ENCODE data around the gene PGM1. TPM values are rescaled to one million over a fixed set of nuclear protein-coding genes. Genes with fewer than 3 reads are reported as not detected.

PGM1 gene
- total and polyA plus RNA-seq, 2 of the 4 experiments (the other 2 are of a cell fraction), result 42.6 to 94.5 TPM

DNA sequence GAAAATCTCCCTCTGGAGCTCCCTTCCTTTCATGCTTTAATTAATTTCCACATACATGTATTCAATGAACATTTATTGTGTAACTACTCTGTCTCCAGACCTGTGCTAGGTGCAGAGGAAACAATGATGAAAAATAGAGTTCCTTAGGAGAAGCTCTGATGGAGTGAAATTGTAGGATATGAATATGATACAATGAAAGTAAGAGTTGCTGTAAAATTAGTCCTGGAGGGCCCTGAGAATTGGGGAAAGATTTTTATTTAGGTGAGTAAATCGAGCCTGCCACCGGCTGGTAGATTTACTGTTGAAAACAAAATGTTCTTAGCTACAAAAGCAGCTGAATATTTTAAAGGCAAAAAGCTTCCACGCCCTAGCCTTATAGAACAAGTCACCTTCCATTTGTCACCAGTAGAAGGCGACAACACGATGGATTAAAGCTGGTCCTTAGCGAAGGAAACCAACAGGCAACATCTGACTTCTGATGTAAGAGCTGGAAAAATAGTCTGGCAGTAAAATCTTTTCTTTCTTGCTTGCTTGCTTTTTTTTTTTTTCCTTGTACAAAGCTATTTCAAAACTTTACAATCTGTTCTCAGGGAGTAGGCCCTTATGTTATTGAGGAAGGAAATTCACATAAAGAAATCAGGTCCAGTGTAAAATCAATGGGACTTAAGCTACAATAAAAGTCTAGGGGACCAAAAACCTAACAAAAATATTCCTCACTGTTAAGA is 98.7 kb downstream of the PGM1 start:
- CTCF ChIA-PET, result interaction anchor here (0.6 to 2.6 kb wide), 31 partner anchors 10 to 991 kb away, joined by 3 to 41 read pairs (median 5); partner anchors contain the start of gene ROR1
- H3K36me3 ChIP-seq (ENCODE audit: control insufficient read depth, insufficient read depth, low read length), result no peaks in the 10 kb centered on the region
- peak; percentile 94 for DNase-seq
- H2AK9ac ChIP-seq (replicated peaks; ENCODE audit: low read depth, low read length, poor library complexity), result no peak overlapping the region
- in situ Hi-C loops (cut with MboI; ENCODE audit: low sequenced_read_pairs), result no loop called here
- no peak overlapping the region for H3K4me2 ChIP-seq (ENCODE audit: low read depth, low read length)
- no peaks in the 10 kb centered on the region; the same call in 1 of the 2 replicates for H3K27me3 ChIP-seq (ENCODE audit: control insufficient read depth, insufficient read depth, low read length)
- no peak overlapping the region for H3K18ac ChIP-seq (ENCODE audit: low read depth, low read length)
- H2BK20ac ChIP-seq (ENCODE audit: low read depth, low read length), result no peak overlapping the region
- no peak overlapping the region for H2BK15ac ChIP-seq (ENCODE audit: low read depth, low read length)
- intact Hi-C loops (cut with micrococcal nuclease), result loop anchor here (1.0 to 5.0 kb wide), 6 partner anchors 75 to 551 kb away; partner anchors contain the start of gene ROR1
- no peak overlapping the region for H3K23ac ChIP-seq (ENCODE audit: low read depth, low read length)
- no peak overlapping the region for H4K8ac ChIP-seq (ENCODE audit: low read depth in 2 of 2, low read length in 2 of 2)
- peaks cover 2% of the 10 kb centered on the region; the same call in 1 of the 2 replicates for H3K4me1 ChIP-seq (ENCODE audit: control insufficient read depth, insufficient read depth, low read length)
- no peaks in the 10 kb centered on the region for H4K20me1 ChIP-seq (ENCODE audit: insufficient read depth, low read length)
- H2BK5ac ChIP-seq (ENCODE audit: low read depth, low read length, poor library complexity, severe bottlenecking), result no peak overlapping the region
- no peaks in the 10 kb centered on the region for H3K9me3 ChIP-seq (ENCODE audit: control insufficient read depth, insufficient read depth, low read length)
- no peak overlapping the region for H3K4ac ChIP-seq (ENCODE audit: low read depth, low read length)
- H4K5ac ChIP-seq (ENCODE audit: low read depth, low read length), result no peak overlapping the region
- H3K56ac ChIP-seq (ENCODE audit: extremely low read depth, insufficient read depth, low read length), result no peak overlapping the region
- H2AFZ ChIP-seq (replicated peaks; ENCODE audit: low read length, poor library complexity), result no peak overlapping the region
- no peak overlapping the region for H3K4me3 ChIP-seq (ENCODE audit: insufficient read depth, low read depth, low read length)
- H4K91ac ChIP-seq (ENCODE audit: insufficient read depth, low read depth, low read length), result no peak overlapping the region
- no peak overlapping the region for H3K14ac ChIP-seq (replicated peaks; ENCODE audit: low read depth, low read length)
- POLR2A ChIA-PET (ENCODE audit: unreplicated experiment), result interaction anchor here (0.6 kb wide), 1 partner anchor 24 kb away, joined by 3 read pairs; no protein-coding TSS in a partner anchor
- peak; percentile 89 for ATAC-seq (ENCODE audit: low read depth)
- WGBS, 2 experiments (ENCODE audit: extremely low coverage in 2 of 2, insufficient read length in 1 of 2), result no CpG with 5 or more reads among the region's 6 CpGs
- H2BK120ac ChIP-seq (ENCODE audit: low read depth, low read length), result no peak overlapping the region
- no peak overlapping the region for H2AK5ac ChIP-seq (ENCODE audit: low read depth, low read length)
- H3K9ac ChIP-seq (ENCODE audit: low read depth, low read length), result no peak overlapping the region
- H3K9me1 ChIP-seq (ENCODE audit: insufficient read depth, low read length), result no peaks in the 10 kb centered on the region
- dilution Hi-C loops (cut with HindIII; ENCODE audit: low sequenced_read_pairs, unreplicated experiment), result no loop called here
- H3K79me1 ChIP-seq (ENCODE audit: low read depth in 1 of 2, low read length in 2 of 2), result no peaks in the 10 kb centered on the region
- no TSS peak for BruUV-seq (replicated peaks)
- H3K27ac ChIP-seq (ENCODE audit: insufficient read depth, low read length), result no peak overlapping the region
- TF ChIP-seq CEBPB (IDR thresholded peaks at IDR 0.05; ENCODE audit: low read depth, low read length) (peak; percentile 71), MAFK (IDR thresholded peaks at IDR 0.05; ENCODE audit: low read depth, low read length) (no peak), MXI1 (IDR thresholded peaks at IDR 0.05; ENCODE audit: borderline replicate concordance, low read depth, low read length) (no peak), BHLHE40 (IDR thresholded peaks at IDR 0.05; ENCODE audit: low read depth, low read length) (no peak), POLR2A (IDR thresholded peaks at IDR 0.05; ENCODE audit: low read depth, low read length) (no peak), CHD1 (IDR thresholded peaks at IDR 0.05; ENCODE audit: low read depth, low read length) (no peak), MAZ (IDR thresholded peaks at IDR 0.05; ENCODE audit: borderline replicate concordance, low read depth, low read length) (no peak), FOS (IDR thresholded peaks at IDR 0.05; ENCODE audit: low read depth, low read length) (no peak), RAD21 (IDR thresholded peaks at IDR 0.05; ENCODE audit: low read length) (peak; percentile 87), SMC3 (IDR thresholded peaks at IDR 0.05; ENCODE audit: low read depth, low read length) (peak; percentile 87), NFE2L2 (IDR thresholded peaks at IDR 0.05; ENCODE audit: low read depth, low read length) (no peak), RFX5 (IDR thresholded peaks at IDR 0.05; ENCODE audit: low read depth, low read length) (no peak), RCOR1 (IDR thresholded peaks at IDR 0.05; ENCODE audit: insufficient replicate concordance, low read length) (no peak)
- TF ChIP-seq, protein P1, sequence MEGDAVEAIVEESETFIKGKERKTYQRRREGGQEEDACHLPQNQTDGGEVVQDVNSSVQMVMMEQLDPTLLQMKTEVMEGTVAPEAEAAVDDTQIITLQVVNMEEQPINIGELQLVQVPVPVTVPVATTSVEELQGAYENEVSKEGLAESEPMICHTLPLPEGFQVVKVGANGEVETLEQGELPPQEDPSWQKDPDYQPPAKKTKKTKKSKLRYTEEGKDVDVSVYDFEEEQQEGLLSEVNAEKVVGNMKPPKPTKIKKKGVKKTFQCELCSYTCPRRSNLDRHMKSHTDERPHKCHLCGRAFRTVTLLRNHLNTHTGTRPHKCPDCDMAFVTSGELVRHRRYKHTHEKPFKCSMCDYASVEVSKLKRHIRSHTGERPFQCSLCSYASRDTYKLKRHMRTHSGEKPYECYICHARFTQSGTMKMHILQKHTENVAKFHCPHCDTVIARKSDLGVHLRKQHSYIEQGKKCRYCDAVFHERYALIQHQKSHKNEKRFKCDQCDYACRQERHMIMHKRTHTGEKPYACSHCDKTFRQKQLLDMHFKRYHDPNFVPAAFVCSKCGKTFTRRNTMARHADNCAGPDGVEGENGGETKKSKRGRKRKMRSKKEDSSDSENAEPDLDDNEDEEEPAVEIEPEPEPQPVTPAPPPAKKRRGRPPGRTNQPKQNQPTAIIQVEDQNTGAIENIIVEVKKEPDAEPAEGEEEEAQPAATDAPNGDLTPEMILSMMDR (conservative IDR thresholded peaks at IDR 0.05; ENCODE audit: low read depth, low read length), result peak; percentile 84
- TF ChIP-seq, protein P2, sequence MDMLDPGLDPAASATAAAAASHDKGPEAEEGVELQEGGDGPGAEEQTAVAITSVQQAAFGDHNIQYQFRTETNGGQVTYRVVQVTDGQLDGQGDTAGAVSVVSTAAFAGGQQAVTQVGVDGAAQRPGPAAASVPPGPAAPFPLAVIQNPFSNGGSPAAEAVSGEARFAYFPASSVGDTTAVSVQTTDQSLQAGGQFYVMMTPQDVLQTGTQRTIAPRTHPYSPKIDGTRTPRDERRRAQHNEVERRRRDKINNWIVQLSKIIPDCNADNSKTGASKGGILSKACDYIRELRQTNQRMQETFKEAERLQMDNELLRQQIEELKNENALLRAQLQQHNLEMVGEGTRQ (IDR thresholded peaks at IDR 0.05; ENCODE audit: low read depth, low read length), result peak; percentile 30; the same call in 1 of the 2 replicates

Measured in IMR-90 (cell line).